Activated CD8-positive, alpha-beta T cell treated with anti-CD3 and anti-CD28 coated beads, Interleukin-2, amount 10 ng/mL, durations not matched to agents 7 days and 5 days (primary cell): ENCODE measurements around the gene JMJD1C. TPM values are rescaled to one million over a fixed set of nuclear protein-coding genes. Genes with fewer than 3 reads are reported as not detected.

Source experiments
- ATAC-seq: fragments of 150-1000 bp; cut with Tn5 transposase; one replicate; pipeline ENCODE4 v1.10.0; 2021; ENCODE audit warnings: moderate library complexity
- CTCF ChIA-PET: fragments of 350-600 bp; sonication (Branson Sonifier 250); formaldehyde crosslinking; loops from one replicate; lab custom pipeline; 2021; ENCODE audit warnings: antibody characterized with exemption; lab: Charles Lee
- POLR2A ChIA-PET: fragments of 350-600 bp; sonication (Branson Sonifier 250); formaldehyde crosslinking; loops from one replicate; lab custom pipeline; 2021; ENCODE audit warnings: antibody characterized with exemption; lab: Charles Lee
- DNase-seq: peaks from one replicate; pipeline ENCODE4 v3.0.0-alpha.2; 2020
- H3K27ac Mint-ChIP-seq: one replicate; pipeline ENCODE4 v1.8.0; 2021; ENCODE audit warnings: mild to moderate bottlenecking, mixed read lengths
- H3K27me3 Mint-ChIP-seq: one replicate; pipeline ENCODE4 v1.8.0; 2021; ENCODE audit warnings: low read depth, mixed read lengths
- H3K36me3 Mint-ChIP-seq: one replicate; pipeline ENCODE4 v1.8.0; 2021; ENCODE audit warnings: low read depth, mixed read lengths
- H3K4me1 Mint-ChIP-seq: one replicate; pipeline ENCODE4 v1.8.0; 2021; ENCODE audit warnings: low read depth, mixed read lengths
- H3K4me3 Mint-ChIP-seq: one replicate; pipeline ENCODE4 v1.8.0; 2021; ENCODE audit warnings: mild to moderate bottlenecking, mixed read lengths
- H3K9me3 Mint-ChIP-seq: one replicate; pipeline ENCODE4 v1.8.0; 2022; ENCODE audit warnings: mixed read lengths; ENCODE audit not compliant: insufficient read depth
- total RNA-seq, 2 experiments: library from RNA; stranded (reverse); gene quantifications; one replicate each; pipeline ENCODE4 v1.2.3, GENCODE V29; 2021

Gene JMJD1C
- total RNA-seq, 2 experiments from 2014 or later = 63.0 to 65.1 TPM

- no peaks in the 10 kb centered on the region for H3K9me3 Mint-ChIP-seq
- ChIA-PET CTCF (interaction anchor here (1.8 to 3.1 kb wide), 8 partner anchors 10 to 496 kb away, joined by 7 to 23 read pairs (median 12); no protein-coding TSS in a partner anchor), POLR2A (interaction anchor here (2.1 kb wide), 1 partner anchor 45 kb away, joined by 17 read pairs; no protein-coding TSS in a partner anchor)
- no peak overlapping the region for H3K4me3 Mint-ChIP-seq
- H3K27me3 Mint-ChIP-seq = no peaks in the 10 kb centered on the region
- DNase-seq (no peak), ATAC-seq (no peak)
- no peak overlapping the region for H3K27ac Mint-ChIP-seq
- H3K36me3 Mint-ChIP-seq = peaks cover 20% of the 10 kb centered on the region
- peaks cover 69% of the 10 kb centered on the region for H3K4me1 Mint-ChIP-seq
Measured at GRCh38 chr10:63224241-63224640, 241.5 kb downstream of the JMJD1C start.

- Mint-ChIP-seq H3K27me3 (no peaks in the 10 kb centered on the region), H3K4me1 (peaks cover 64% of the 10 kb centered on the region), H3K9me3 (no peaks in the 10 kb centered on the region), H3K36me3 (peaks cover 22% of the 10 kb centered on the region), H3K27ac (peak overlapping the region; percentile 59), H3K4me3 (no peak overlapping the region)
- DNase-seq (no peak), ATAC-seq (no peak)
- POLR2A ChIA-PET = no interaction called here
- CTCF ChIA-PET = interaction anchor here (1.4 kb wide), 1 partner anchor 55 kb away, joined by 3 read pairs; no protein-coding TSS in a partner anchor
Measured at GRCh38 chr10:63221950-63222349, 243.8 kb downstream of the JMJD1C start.

- POLR2A ChIA-PET = interaction anchor here (2.3 kb wide), 1 partner anchor 49 kb away, joined by 7 read pairs; no protein-coding TSS in a partner anchor
- H3K36me3 Mint-ChIP-seq = peaks cover 29% of the 10 kb centered on the region
- no peak overlapping the region for H3K27ac Mint-ChIP-seq
- no peak for ATAC-seq
- CTCF ChIA-PET = interaction anchor here (1.3 to 4.9 kb wide), 2 partner anchors 22 to 410 kb away, joined by 4 to 50 read pairs; no protein-coding TSS in a partner anchor
- H3K9me3 Mint-ChIP-seq = no peaks in the 10 kb centered on the region
- no peak for DNase-seq
- H3K27me3 Mint-ChIP-seq = no peaks in the 10 kb centered on the region
- no peak overlapping the region for H3K4me3 Mint-ChIP-seq
- peaks cover 48% of the 10 kb centered on the region for H3K4me1 Mint-ChIP-seq
Measured at GRCh38 chr10:63219749-63220148, 246.0 kb downstream of the JMJD1C start.

GRCh38 chr10:63217120-63217605 is 248.6 kb downstream of the JMJD1C start:
- no peak overlapping the region for H3K27ac Mint-ChIP-seq
- ChIA-PET CTCF (interaction anchor here (0.6 to 4.9 kb wide), 28 partner anchors 9 to 503 kb away, joined by 3 to 50 read pairs (median 4); partner anchors contain the start of gene JMJD1C), POLR2A (interaction anchor here (0.6 to 2.7 kb wide), 4 partner anchors 28 to 352 kb away, joined by 3 to 15 read pairs (median 4); no protein-coding TSS in a partner anchor)
- peak; percentile 46 for DNase-seq
- H3K9me3 Mint-ChIP-seq = peaks cover 1% of the 10 kb centered on the region
- H3K27me3 Mint-ChIP-seq = no peaks in the 10 kb centered on the region
- H3K4me1 Mint-ChIP-seq = peaks cover 45% of the 10 kb centered on the region
- H3K36me3 Mint-ChIP-seq = peaks cover 42% of the 10 kb centered on the region
- H3K4me3 Mint-ChIP-seq = no peak overlapping the region
- peak; percentile 81 for ATAC-seq

GRCh38 chr10:63214571-63214970 is 251.2 kb downstream of the JMJD1C start:
- H3K4me3 Mint-ChIP-seq = no peak overlapping the region
- DNase-seq = no peak
- CTCF ChIA-PET = interaction anchor here (1.3 to 4.9 kb wide), 5 partner anchors 11 to 506 kb away, joined by 5 to 50 read pairs (median 11); no protein-coding TSS in a partner anchor
- peaks cover 32% of the 10 kb centered on the region for H3K4me1 Mint-ChIP-seq
- peaks cover 8% of the 10 kb centered on the region for H3K9me3 Mint-ChIP-seq
- no peak for ATAC-seq
- H3K27me3 Mint-ChIP-seq = no peaks in the 10 kb centered on the region
- no peak overlapping the region for H3K27ac Mint-ChIP-seq
- POLR2A ChIA-PET = no interaction called here
- H3K36me3 Mint-ChIP-seq = peaks cover 51% of the 10 kb centered on the region

GRCh38 chr10:63213489-63213888 is 252.3 kb downstream of the JMJD1C start:
- ATAC-seq = no peak
- H3K36me3 Mint-ChIP-seq = peaks cover 53% of the 10 kb centered on the region
- peaks cover 8% of the 10 kb centered on the region for H3K9me3 Mint-ChIP-seq
- ChIA-PET CTCF (interaction anchor here (0.7 to 2.3 kb wide), 8 partner anchors 12 to 507 kb away, joined by 3 to 13 read pairs (median 4); no protein-coding TSS in a partner anchor), POLR2A (interaction anchor here (1.2 kb wide), 1 partner anchor 56 kb away, joined by 7 read pairs; no protein-coding TSS in a partner anchor)
- H3K27ac Mint-ChIP-seq = peak overlapping the region; percentile 2
- no peaks in the 10 kb centered on the region for H3K27me3 Mint-ChIP-seq
- H3K4me3 Mint-ChIP-seq = no peak overlapping the region
- peaks cover 28% of the 10 kb centered on the region for H3K4me1 Mint-ChIP-seq
- no peak for DNase-seq

GRCh38 chr10:63210611-63211196 is 255.1 kb downstream of the JMJD1C start:
- Mint-ChIP-seq H3K4me3 (no peak overlapping the region), H3K9me3 (peaks cover 8% of the 10 kb centered on the region), H3K27ac (no peak overlapping the region), H3K27me3 (no peaks in the 10 kb centered on the region), H3K4me1 (peaks cover 46% of the 10 kb centered on the region), H3K36me3 (peaks cover 65% of the 10 kb centered on the region)
- ATAC-seq = no peak
- CTCF ChIA-PET = interaction anchor here (0.6 to 4.3 kb wide), 3 partner anchors 10 to 418 kb away, joined by 3 to 17 read pairs (median 4); no protein-coding TSS in a partner anchor
- no peak for DNase-seq
- POLR2A ChIA-PET = interaction anchor here (0.9 kb wide), 1 partner anchor 10 kb away, joined by 3 read pairs; no protein-coding TSS in a partner anchor

- peaks cover 56% of the 10 kb centered on the region for H3K4me1 Mint-ChIP-seq
- DNase-seq (no peak), ATAC-seq (no peak)
- POLR2A ChIA-PET = no interaction called here
- H3K27me3 Mint-ChIP-seq = no peaks in the 10 kb centered on the region
- no peak overlapping the region for H3K27ac Mint-ChIP-seq
- peaks cover 8% of the 10 kb centered on the region for H3K9me3 Mint-ChIP-seq
- H3K4me3 Mint-ChIP-seq = no peak overlapping the region
- CTCF ChIA-PET = interaction anchor here (1.3 to 4.3 kb wide), 3 partner anchors 9 to 511 kb away, joined by 3 to 17 read pairs (median 4); no protein-coding TSS in a partner anchor
- peaks cover 65% of the 10 kb centered on the region for H3K36me3 Mint-ChIP-seq
Measured at GRCh38 chr10:63209705-63210104, 256.1 kb downstream of the JMJD1C start.

GRCh38 chr10:63208986-63209385 is 256.8 kb downstream of the JMJD1C start:
- peaks cover 8% of the 10 kb centered on the region for H3K9me3 Mint-ChIP-seq
- ATAC-seq (no peak), DNase-seq (no peak)
- ChIA-PET POLR2A (no interaction called here), CTCF (interaction anchor here (1.0 to 4.3 kb wide), 3 partner anchors 8 to 511 kb away, joined by 3 to 17 read pairs (median 3); no protein-coding TSS in a partner anchor)
- no peaks in the 10 kb centered on the region for H3K27me3 Mint-ChIP-seq
- H3K4me1 Mint-ChIP-seq = peaks cover 60% of the 10 kb centered on the region
- H3K27ac Mint-ChIP-seq = no peak overlapping the region
- H3K36me3 Mint-ChIP-seq = peaks cover 64% of the 10 kb centered on the region
- H3K4me3 Mint-ChIP-seq = no peak overlapping the region

- peak; percentile 48 for ATAC-seq
- peaks cover 65% of the 10 kb centered on the region for H3K4me1 Mint-ChIP-seq
- ChIA-PET POLR2A (no interaction called here), CTCF (interaction anchor here (1.9 to 4.3 kb wide), 5 partner anchors 10 to 513 kb away, joined by 8 to 21 read pairs (median 16); no protein-coding TSS in a partner anchor)
- H3K4me3 Mint-ChIP-seq = peak overlapping the region; percentile 38
- peaks cover 58% of the 10 kb centered on the region for H3K36me3 Mint-ChIP-seq
- no peak for DNase-seq
- H3K27ac Mint-ChIP-seq = peak overlapping the region; percentile 75
- no peaks in the 10 kb centered on the region for H3K27me3 Mint-ChIP-seq
- H3K9me3 Mint-ChIP-seq = peaks cover 7% of the 10 kb centered on the region
Measured at GRCh38 chr10:63206997-63207811, 258.6 kb downstream of the JMJD1C start.

- H3K4me1 Mint-ChIP-seq = peaks cover 65% of the 10 kb centered on the region
- peak; percentile 16 for ATAC-seq
- DNase-seq = no peak
- H3K27me3 Mint-ChIP-seq = no peaks in the 10 kb centered on the region
- ChIA-PET CTCF (interaction anchor here (1.9 to 3.7 kb wide), 4 partner anchors 11 to 514 kb away, joined by 8 to 21 read pairs (median 14); no protein-coding TSS in a partner anchor), POLR2A (no interaction called here)
- peaks cover 53% of the 10 kb centered on the region for H3K36me3 Mint-ChIP-seq
- H3K4me3 Mint-ChIP-seq = no peak overlapping the region
- peak overlapping the region; percentile 75 for H3K27ac Mint-ChIP-seq
- peaks cover 1% of the 10 kb centered on the region for H3K9me3 Mint-ChIP-seq
Measured at GRCh38 chr10:63206576-63206975, 259.2 kb downstream of the JMJD1C start.
